Spleen (tissue), 11 donors: ENCODE results near the gene PCSK7. TPM values are rescaled to one million over a fixed set of nuclear protein-coding genes. Genes with fewer than 3 reads are reported as not detected.

Experiments used
- DNase-seq: peaks from one replicate; pipeline ENCODE4 v3.0.0-alpha.2; 2020
- H3K27ac ChIP-seq, 8 donors: fragments of 200-600 bp; sonication (generic) in 7 of 8; 1 replicate in 4 of 8; 2 replicates in 4 of 8; pipeline versions ENCODE4 v1.5.0 to v1.8.0; 2016 to 2021; ENCODE audit warnings: inconsistent platforms in 4 of 8, mild to moderate bottlenecking in 4 of 8, moderate library complexity in 1 of 8
- H3K27me3 ChIP-seq, 7 donors: fragments of 200-600 bp; sonication (generic) in 6 of 7; replicated peaks in 1 of 7; 1 replicate in 4 of 7; 2 replicates in 3 of 7; pipeline versions ENCODE4 v1.5.0 to v1.8.0; 2016 to 2021; ENCODE audit warnings: inconsistent platforms in 3 of 7, mild to moderate bottlenecking in 1 of 7
- H3K36me3 ChIP-seq, 6 donors: fragments of 200-600 bp; sonication (generic) in 5 of 6; 1 replicate in 4 of 6; 2 replicates in 2 of 6; pipeline versions ENCODE4 v1.5.0 to v1.8.0; 2016 to 2021; ENCODE audit warnings: inconsistent platforms in 2 of 6
- H3K4me1 ChIP-seq, 6 donors: fragments of 200-600 bp; sonication (generic) in 5 of 6; 1 replicate in 3 of 6; 2 replicates in 3 of 6; pipeline versions ENCODE4 v1.5.0 to v1.8.0; 2016 to 2021; ENCODE audit warnings: inconsistent platforms in 3 of 6
- H3K4me3 ChIP-seq, 8 donors: fragments of 200-600 bp; sonication (generic) in 7 of 8; 1 replicate in 4 of 8; 2 replicates in 4 of 8; pipeline versions ENCODE4 v1.5.0 to v1.8.0; 2016 to 2021; ENCODE audit warnings: inconsistent platforms in 4 of 8, mild to moderate bottlenecking in 4 of 8, moderate library complexity in 2 of 8
- H3K9me3 ChIP-seq, 8 donors: fragments of 200-600 bp; sonication (generic) in 7 of 8; 1 replicate in 4 of 8; 2 replicates in 4 of 8; pipeline versions ENCODE4 v1.5.0 to v1.8.0; 2016 to 2021; ENCODE audit warnings: inconsistent platforms in 4 of 8
- POLR2A ChIP-seq, 3 donors: fragments of 450-650 bp; IDR thresholded peaks; one replicate each; pipeline ENCODE4 v1.5.1; 2017; ENCODE audit warnings: antibody characterized with exemption in 3 of 3, mild to moderate bottlenecking in 1 of 3
- POLR2AphosphoS5 ChIP-seq, 3 donors: sonication (generic); formaldehyde crosslinking; IDR thresholded peaks; one replicate each; pipeline ENCODE4 v1.5.1; 2017; ENCODE audit warnings: antibody characterized with exemption in 3 of 3
- WGBS, 5 donors: extraction: QIAGEN DNeasy Blood & Tissue Kit in 3 of 5; methylation state at CpG; one replicate each; pipeline versions ENCODE4 v1.1.5 to v1.1.7; 2013 to 2018; 5-methylcytosine and 5-hydroxymethylcytosine counted together
- intact Hi-C: fragments of 100-400 bp; cut with DNase I; formaldehyde crosslinking; loops from one replicate; pipeline ENCODE4 v1.15.0; 2023; ENCODE audit warnings: low total_unique reads
- polyA plus RNA-seq, 3 donors: library from polyadenylated mRNA; stranded (reverse); fragments of 200-250 nt; gene quantifications; one replicate each; pipeline ENCODE4 v1.2.1, GENCODE V29; 2013
- total RNA-seq, 7 donors: library from RNA; depleted of rRNA in 3 of 7; stranded (reverse); fragments of >200 nt in 3 of 7; fragmentation: NEBNext Ultra II Directional in 4 of 7; extraction: Animal tissue kit (Norgen Biotek cat#: 25700) in 4 of 7; gene quantifications; one replicate each; pipeline versions ENCODE4 v1.1.0 to v1.2.1, GENCODE V29; 2016 to 2021
- TF ChIP-seq, protein P1 (sequence below), 11 experiments: fragments of 200-600 bp in 7 of 11; fragments of 450-650 bp in 4 of 11; sonication (generic) in 4 of 11; IDR thresholded peaks in 8 of 11; conservative IDR thresholded peaks in 3 of 11; 1 replicate in 7 of 11; 2 replicates in 4 of 11; pipeline versions ENCODE4 v1.4.0 to v1.8.0; 2016 to 2021; ENCODE audit warnings: antibody characterized with exemption in 11 of 11, inconsistent platforms in 4 of 11, mild to moderate bottlenecking in 1 of 11
- donor health status: healthy with polysubstance abuse.
- donor health status: DM: no; HTN: no; CAD: no; lungs with moderate emphysema.
- donor health status: DM: no; HTN: no; CAD: no.
- donor health status: Bipolar disorder and iron deficiency.
- donor health status: healthy.
- donor health status: DM: no; HTN: no; CAD: no.
- donor health status: DM: yes; HTN: yes; CAD: no.

Gene PCSK7
- total and polyA plus RNA-seq, 10 donors: 27.3 to 152 (median 97.3) TPM

GRCh38 chr11:117222991-117223740 lies 8.7 kb downstream of the PCSK7 start:
- intact Hi-C loops: loop anchor here (10.0 kb wide), 2 partner anchors 118 to 348 kb away; no protein-coding TSS in a partner anchor
- WGBS, 5 donors: 94 to 97% (median 96%) methylated on average over 14 of the region's 14 CpGs
- TF ChIP-seq, protein P1, sequence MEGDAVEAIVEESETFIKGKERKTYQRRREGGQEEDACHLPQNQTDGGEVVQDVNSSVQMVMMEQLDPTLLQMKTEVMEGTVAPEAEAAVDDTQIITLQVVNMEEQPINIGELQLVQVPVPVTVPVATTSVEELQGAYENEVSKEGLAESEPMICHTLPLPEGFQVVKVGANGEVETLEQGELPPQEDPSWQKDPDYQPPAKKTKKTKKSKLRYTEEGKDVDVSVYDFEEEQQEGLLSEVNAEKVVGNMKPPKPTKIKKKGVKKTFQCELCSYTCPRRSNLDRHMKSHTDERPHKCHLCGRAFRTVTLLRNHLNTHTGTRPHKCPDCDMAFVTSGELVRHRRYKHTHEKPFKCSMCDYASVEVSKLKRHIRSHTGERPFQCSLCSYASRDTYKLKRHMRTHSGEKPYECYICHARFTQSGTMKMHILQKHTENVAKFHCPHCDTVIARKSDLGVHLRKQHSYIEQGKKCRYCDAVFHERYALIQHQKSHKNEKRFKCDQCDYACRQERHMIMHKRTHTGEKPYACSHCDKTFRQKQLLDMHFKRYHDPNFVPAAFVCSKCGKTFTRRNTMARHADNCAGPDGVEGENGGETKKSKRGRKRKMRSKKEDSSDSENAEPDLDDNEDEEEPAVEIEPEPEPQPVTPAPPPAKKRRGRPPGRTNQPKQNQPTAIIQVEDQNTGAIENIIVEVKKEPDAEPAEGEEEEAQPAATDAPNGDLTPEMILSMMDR (IDR thresholded peaks at IDR 0.05 in 8 of 11, conservative IDR thresholded peaks at IDR 0.05 in 3 of 11): no peak
- TF ChIP-seq POLR2A (IDR thresholded peaks at IDR 0.05): no peak
- peak in 1 of 3 donors; percentile 18 for TF ChIP-seq POLR2AphosphoS5 (IDR thresholded peaks at IDR 0.05)
- Histone ChIP-seq H3K4me3 (no peak overlapping the region), H3K27me3 (no peaks in the 10 kb centered on the region), H3K4me1 (peaks cover 0 to 83% (median 45%) of the 10 kb centered on the region in 6 donors), H3K27ac (peak overlapping the region in 4 of 8 donors; percentile 45 to 78 (median 74)), H3K9me3 (no peaks in the 10 kb centered on the region), H3K36me3 (peaks cover 2 to 100% (median 96%) of the 10 kb centered on the region in 6 donors)
- DNase-seq: no peak

DNA sequence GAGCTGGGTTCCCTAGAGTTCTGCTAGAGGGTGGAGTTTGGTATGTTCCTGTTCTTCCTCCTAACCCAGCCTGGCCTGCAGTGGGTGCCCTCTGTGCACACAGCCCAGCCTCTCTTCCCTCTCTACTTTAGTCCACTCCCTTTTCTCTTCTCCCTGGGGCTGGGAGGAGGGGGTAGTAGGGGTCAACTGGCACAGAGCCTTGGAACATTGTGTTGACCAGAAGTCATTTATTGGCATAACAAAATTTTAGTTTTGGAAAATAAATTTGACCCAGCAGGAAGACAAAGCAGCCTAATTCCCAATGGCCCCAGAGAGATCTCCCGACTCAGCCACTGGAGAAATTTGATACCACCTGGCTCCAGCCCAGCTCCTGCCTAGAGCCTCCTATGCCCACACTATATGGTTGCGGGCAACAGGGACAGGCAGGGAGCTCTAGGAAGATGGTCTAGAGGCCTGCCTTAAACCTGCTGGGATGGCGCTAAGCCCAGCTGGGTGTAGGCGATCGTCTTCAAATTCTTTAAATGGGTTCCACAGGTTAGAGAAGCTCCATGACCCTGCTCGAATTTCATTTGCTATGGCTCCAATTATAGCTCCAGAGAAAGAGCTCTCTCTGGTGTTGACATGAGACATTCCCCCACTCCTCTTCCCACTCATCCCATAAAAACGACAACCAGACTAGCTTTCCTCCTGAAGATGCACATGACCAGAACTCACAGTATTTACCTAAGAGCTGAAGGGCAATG lies 9.9 kb downstream of the PCSK7 start:
- DNase-seq: no peak
- peaks cover 2 to 100% (median 96%) of the 10 kb centered on the region in 6 donors for H3K36me3 ChIP-seq

GRCh38 chr11:117220999-117221774 lies 10.7 kb downstream of the PCSK7 start:
- no peak for DNase-seq
- no peak overlapping the region for H3K4me3 ChIP-seq
- TF ChIP-seq, protein P1 (IDR thresholded peaks at IDR 0.05 in 8 of 11, conservative IDR thresholded peaks at IDR 0.05 in 3 of 11): no peak
- TF ChIP-seq POLR2AphosphoS5 (IDR thresholded peaks at IDR 0.05) (no peak), POLR2A (IDR thresholded peaks at IDR 0.05) (no peak)
- 74 to 87% (median 80%) methylated on average over 7 of the region's 7 CpGs for WGBS, 5 donors
- intact Hi-C loops: loop anchor here (10.0 kb wide), 2 partner anchors 116 to 346 kb away; no protein-coding TSS in a partner anchor
- no peaks in the 10 kb centered on the region for H3K27me3 ChIP-seq
- H3K4me1 ChIP-seq: peaks cover 0 to 87% (median 37%) of the 10 kb centered on the region in 6 donors
- H3K9me3 ChIP-seq: no peaks in the 10 kb centered on the region
- peak overlapping the region in 7 of 8 donors; percentile 49 to 78 (median 72) for H3K27ac ChIP-seq
- peaks cover 2 to 100% (median 94%) of the 10 kb centered on the region in 6 donors for H3K36me3 ChIP-seq

More for the DNA sequence above, 9.9 kb downstream of the PCSK7 start:
- intact Hi-C loops: loop anchor here (10.0 kb wide), 2 partner anchors 117 to 347 kb away; no protein-coding TSS in a partner anchor
- Histone ChIP-seq H3K9me3 (no peaks in the 10 kb centered on the region), H3K27me3 (no peaks in the 10 kb centered on the region), H3K27ac (peak overlapping the region in 7 of 8 donors; percentile 22 to 78 (median 72)), H3K4me1 (peaks cover 0 to 88% (median 44%) of the 10 kb centered on the region in 6 donors), H3K4me3 (no peak overlapping the region)
- 86 to 94% (median 88%) methylated on average over 7 of the region's 7 CpGs for WGBS, 5 donors
- TF ChIP-seq, protein P1 (IDR thresholded peaks at IDR 0.05 in 8 of 11, conservative IDR thresholded peaks at IDR 0.05 in 3 of 11): no peak
- TF ChIP-seq POLR2AphosphoS5 (IDR thresholded peaks at IDR 0.05): peak in 2 of 3 donors; percentile 56 to 70
